IMR-90 (cell line): ENCODE data around the gene PVALEF. TPM values are rescaled to one million over a fixed set of nuclear protein-coding genes. Genes with fewer than 3 reads are reported as not detected.

ENCODE experiments used
- ATAC-seq: fragments of 200-7000 bp; cut with Tn5 transposase; 2 replicates; pipeline ENCODE4 v1.9.1; 2020; ENCODE audit warnings: low read depth, mild to moderate bottlenecking, moderate library complexity
- BruUV-seq: library from RNA; stranded (reverse); fragments of 400-500 nt; replicated peaks from 2 replicates; lab custom pipeline; 2021; lab: Mats Ljungman, UMichigan
- CTCF ChIA-PET: fragments of 300-600 bp; formaldehyde crosslinking; extraction: SDS; loops from one replicate; lab custom pipeline; 2021; ENCODE audit warnings: antibody characterized with exemption; lab: Yijun Ruan, JAX
- POLR2A ChIA-PET: fragments of 300-600 bp; sonication (Branson Sonifier 250); formaldehyde crosslinking; loops from one replicate; lab custom pipeline; 2022; ENCODE audit warnings: antibody characterized with exemption; ENCODE audit not compliant: unreplicated experiment; lab: Charles Lee
- DNase-seq: peaks from one replicate; pipeline ENCODE4 v3.0.0; 2013
- H2AFZ ChIP-seq: replicated peaks from 2 replicates; pipeline ENCODE3; 2013; ENCODE audit warnings: low read length, mild to moderate bottlenecking; ENCODE audit not compliant: poor library complexity
- H2AK5ac ChIP-seq: 2 replicates; pipeline ENCODE4 v1.6.1; 2013; ENCODE audit warnings: low read depth, low read length, inconsistent platforms
- H2AK9ac ChIP-seq: replicated peaks from 2 replicates; pipeline ENCODE3; 2013; ENCODE audit warnings: mild to moderate bottlenecking, low read depth, low read length, moderate library complexity; ENCODE audit not compliant: poor library complexity
- H2BK120ac ChIP-seq: 2 replicates; pipeline ENCODE4 v1.6.1; 2013; ENCODE audit warnings: low read depth, low read length, inconsistent platforms
- H2BK15ac ChIP-seq: 3 replicates; pipeline ENCODE4 v1.6.1; 2013; ENCODE audit warnings: low read depth, low read length, inconsistent platforms
- H2BK20ac ChIP-seq: 2 replicates; pipeline ENCODE4 v1.6.1; 2013; ENCODE audit warnings: low read depth, mild to moderate bottlenecking, inconsistent platforms, low read length, moderate library complexity
- H2BK5ac ChIP-seq: 2 replicates; pipeline ENCODE4 v1.6.1; 2013; ENCODE audit warnings: mild to moderate bottlenecking, low read depth, low read length, inconsistent platforms; ENCODE audit not compliant: poor library complexity, severe bottlenecking
- H3K14ac ChIP-seq: replicated peaks from 2 replicates; pipeline ENCODE4 v1.6.1; 2013; ENCODE audit warnings: low read depth, low read length, inconsistent platforms
- H3K18ac ChIP-seq: 2 replicates; pipeline ENCODE4 v1.6.1; 2013; ENCODE audit warnings: low read depth, low read length, control low read depth
- H3K23ac ChIP-seq: 2 replicates; pipeline ENCODE4 v1.6.1; 2013; ENCODE audit warnings: low read depth, low read length, inconsistent platforms
- H3K27ac ChIP-seq: 2 replicates; pipeline ENCODE4 v1.5.1; 2013; ENCODE audit warnings: mild to moderate bottlenecking, control low read depth, low read length; ENCODE audit not compliant: insufficient read depth
- H3K27me3 ChIP-seq: 2 replicates; pipeline ENCODE4 v1.6.1; 2013; ENCODE audit warnings: low read length; ENCODE audit not compliant: control insufficient read depth, insufficient read depth
- H3K36me3 ChIP-seq: 2 replicates; pipeline ENCODE4 v1.6.1; 2013; ENCODE audit warnings: low read length, mixed read lengths; ENCODE audit not compliant: control insufficient read depth, insufficient read depth
- H3K4ac ChIP-seq: 2 replicates; pipeline ENCODE4 v1.6.1; 2013; ENCODE audit warnings: low read depth, low read length, inconsistent platforms
- H3K4me1 ChIP-seq: 2 replicates; pipeline ENCODE4 v1.6.1; 2013; ENCODE audit warnings: low read length, mixed read lengths; ENCODE audit not compliant: control insufficient read depth, insufficient read depth
- H3K4me2 ChIP-seq: 2 replicates; pipeline ENCODE4 v1.6.1; 2013; ENCODE audit warnings: low read depth, mild to moderate bottlenecking, control low read depth, low read length, moderate library complexity
- H3K4me3 ChIP-seq: 2 replicates; pipeline ENCODE4 v1.5.1; 2013; ENCODE audit warnings: low read depth, mild to moderate bottlenecking, control low read depth, low read length, moderate library complexity; ENCODE audit not compliant: insufficient read depth
- H3K56ac ChIP-seq: 2 replicates; pipeline ENCODE4 v1.6.1; 2013; ENCODE audit warnings: low read length, inconsistent platforms; ENCODE audit not compliant: insufficient read depth; ENCODE audit errors: extremely low read depth
- H3K79me1 ChIP-seq, 2 experiments: 2 replicates each; pipeline ENCODE4 v1.6.1; 2013; ENCODE audit warnings: low read length in 2 of 2, inconsistent platforms in 1 of 2, low read depth in 1 of 2
- H3K9ac ChIP-seq: 2 replicates; pipeline ENCODE4 v1.6.1; 2013; ENCODE audit warnings: low read depth, low read length, control low read depth
- H3K9me1 ChIP-seq: 2 replicates; pipeline ENCODE4 v1.6.1; 2013; ENCODE audit warnings: low read length, inconsistent platforms; ENCODE audit not compliant: insufficient read depth
- H3K9me3 ChIP-seq: 2 replicates; pipeline ENCODE4 v1.6.1; 2013; ENCODE audit warnings: low read length; ENCODE audit not compliant: control insufficient read depth, insufficient read depth
- H4K20me1 ChIP-seq: 2 replicates; pipeline ENCODE4 v1.6.1; 2013; ENCODE audit warnings: low read length, inconsistent platforms; ENCODE audit not compliant: insufficient read depth
- H4K5ac ChIP-seq: 2 replicates; pipeline ENCODE4 v1.6.1; 2013; ENCODE audit warnings: mild to moderate bottlenecking, low read depth, low read length, control low read depth
- H4K8ac ChIP-seq, 2 experiments: 2 replicates each; pipeline ENCODE4 v1.6.1; 2013; ENCODE audit warnings: low read depth in 2 of 2, low read length in 2 of 2, control low read depth in 1 of 2, inconsistent platforms in 1 of 2
- H4K91ac ChIP-seq: 2 replicates; pipeline ENCODE4 v1.6.1; 2013; ENCODE audit warnings: low read depth, low read length, inconsistent platforms; ENCODE audit not compliant: insufficient read depth
- BHLHE40 ChIP-seq: fragments of 150-350 bp; IDR thresholded peaks from 2 replicates; pipeline ENCODE4 v1.6.1; 2016; ENCODE audit warnings: mild to moderate bottlenecking, low read depth, low read length
- CEBPB ChIP-seq: IDR thresholded peaks from 2 replicates; pipeline ENCODE4 v1.6.1; 2012; ENCODE audit warnings: low read depth, low read length, improper control_type of control experiment
- CHD1 ChIP-seq: IDR thresholded peaks from 2 replicates; pipeline ENCODE4 v1.6.1; 2012; ENCODE audit warnings: low read depth, low read length, improper control_type of control experiment
- FOS ChIP-seq: fragments of 150-350 bp; IDR thresholded peaks from 2 replicates; pipeline ENCODE4 v1.6.1; 2016; ENCODE audit warnings: low read depth, low read length
- MAFK ChIP-seq: IDR thresholded peaks from 2 replicates; pipeline ENCODE4 v1.6.1; 2012; ENCODE audit warnings: low read depth, low read length, improper control_type of control experiment
- MAZ ChIP-seq: IDR thresholded peaks from 2 replicates; pipeline ENCODE4 v1.6.1; 2012; ENCODE audit warnings: low read depth, mild to moderate bottlenecking, low read length, improper control_type of control experiment, moderate library complexity, borderline replicate concordance
- MXI1 ChIP-seq: IDR thresholded peaks from 2 replicates; pipeline ENCODE4 v1.6.1; 2012; ENCODE audit warnings: low read depth, mild to moderate bottlenecking, low read length, moderate library complexity, borderline replicate concordance
- NFE2L2 ChIP-seq: fragments of 150-350 bp; IDR thresholded peaks from 2 replicates; pipeline ENCODE4 v1.6.1; 2016; ENCODE audit warnings: low read depth, mild to moderate bottlenecking, low read length
- POLR2A ChIP-seq: IDR thresholded peaks from 2 replicates; pipeline ENCODE4 v1.6.1; 2012; ENCODE audit warnings: mild to moderate bottlenecking, low read depth, low read length
- RAD21 ChIP-seq: IDR thresholded peaks from 2 replicates; pipeline ENCODE4 v1.6.1; 2012; ENCODE audit warnings: low read length, improper control_type of control experiment
- RCOR1 ChIP-seq: IDR thresholded peaks from 2 replicates; pipeline ENCODE4 v1.6.1; 2012; ENCODE audit warnings: mild to moderate bottlenecking, low read length, improper control_type of control experiment; ENCODE audit not compliant: insufficient replicate concordance
- RFX5 ChIP-seq: IDR thresholded peaks from 2 replicates; pipeline ENCODE4 v1.8.0; 2012; ENCODE audit warnings: low read depth, mild to moderate bottlenecking, low read length, moderate library complexity
- SMC3 ChIP-seq: fragments of 150-350 bp; IDR thresholded peaks from 2 replicates; pipeline ENCODE4 v1.6.1; 2016; ENCODE audit warnings: low read depth, mild to moderate bottlenecking, antibody characterized with exemption, low read length, moderate library complexity
- USF2 ChIP-seq: fragments of 150-350 bp; IDR thresholded peaks from 2 replicates; pipeline ENCODE4 v1.6.1; 2017; ENCODE audit warnings: mild to moderate bottlenecking, antibody characterized with exemption, low read length, low read depth
- WGBS, 2 experiments: methylation state at CpG; one replicate each; pipeline versions ENCODE4 v1.1.5 to v1.1.7; 2013; ENCODE audit warnings: missing lambda C conversion rate in 2 of 2; ENCODE audit not compliant: insufficient read length in 1 of 2; ENCODE audit errors: extremely low coverage in 2 of 2; 5-methylcytosine and 5-hydroxymethylcytosine counted together
- dilution Hi-C: fragments of 300-500 bp; cut with HindIII; formaldehyde crosslinking; loops from one replicate; pipeline ENCODE4 v1.14.3; 2018; ENCODE audit warnings: low sequenced_read_pairs; ENCODE audit not compliant: unreplicated experiment
- in situ Hi-C: fragments of 300-500 bp; cut with MboI; formaldehyde crosslinking; loops from 3 replicates; pipeline ENCODE4 v1.14.3; 2019; ENCODE audit warnings: low sequenced_read_pairs, inconsistent platforms, mixed read lengths
- intact Hi-C: fragments of 100-400 bp; cut with micrococcal nuclease; formaldehyde crosslinking; loops from 2 replicates; pipeline ENCODE4 v1.10.0; 2022
- polyA plus RNA-seq, 3 experiments: library from polyadenylated mRNA; depleted of rRNA; stranded (reverse); fragments of >200 nt; gene quantifications; 2 replicates each; pipeline ENCODE4 v1.2.3, GENCODE V29; 2012; ENCODE audit warnings: low replicate concordance in 1 of 3
- total RNA-seq: library from RNA; depleted of rRNA; stranded (reverse); fragments of >200 nt; gene quantifications from 2 replicates; pipeline ENCODE4 v1.2.3, GENCODE V29; 2012
- TF ChIP-seq, protein P1 (sequence below): conservative IDR thresholded peaks from 2 replicates; pipeline ENCODE4 v1.5.1; 2012; ENCODE audit warnings: mild to moderate bottlenecking, low read depth, low read length, improper control_type of control experiment
- TF ChIP-seq, protein P2 (sequence below): fragments of 150-350 bp; IDR thresholded peaks from 2 replicates; pipeline ENCODE4 v1.6.1; 2016; ENCODE audit warnings: low read depth, mild to moderate bottlenecking, low read length, moderate library complexity, borderline replicate concordance

The PVALEF gene
- total and polyA plus RNA-seq, 2 of the 4 experiments (the other 2 are of a cell fraction) = not detected

GRCh38 chr17:81199482-81199830 lies 34.1 kb downstream of the PVALEF start:
- 91% methylated on average over 17 of the region's 18 CpGs; no CpG with 5 or more reads in 1 of the 2 experiments for WGBS, 2 experiments
- intact Hi-C loops = no loop called here

More at GRCh38 chr17:81199482-81199830, 34.1 kb downstream of the PVALEF start:
- dilution Hi-C loops (no loop called here), in situ Hi-C loops (no loop called here)
- Histone ChIP-seq H2BK20ac (no peak overlapping the region), H3K4ac (no peak overlapping the region), H3K27me3 (no peaks in the 10 kb centered on the region), H3K9me3 (no peaks in the 10 kb centered on the region), H2AFZ (no peak overlapping the region), H3K79me1 (no peaks in the 10 kb centered on the region), H3K9ac (no peak overlapping the region), H3K4me3 (no peak overlapping the region), H3K56ac (no peak overlapping the region), H2BK120ac (no peak overlapping the region), H3K36me3 (peaks cover 8% of the 10 kb centered on the region), H2BK5ac (no peak overlapping the region), H3K4me2 (no peak overlapping the region), H3K9me1 (no peaks in the 10 kb centered on the region), H4K20me1 (peaks cover 2% of the 10 kb centered on the region), H3K27ac (no peak overlapping the region), H3K4me1 (no peaks in the 10 kb centered on the region), H2AK5ac (no peak overlapping the region), H4K8ac (no peak overlapping the region), H3K14ac (no peak overlapping the region), H2BK15ac (no peak overlapping the region), H4K5ac (no peak overlapping the region), H3K18ac (no peak overlapping the region), H3K23ac (no peak overlapping the region), H2AK9ac (no peak overlapping the region), H4K91ac (no peak overlapping the region)
- CTCF ChIA-PET = no interaction called here
- ATAC-seq = no peak
- BruUV-seq = no TSS peak
- no peak for DNase-seq
- TF ChIP-seq MAFK (no peak), USF2 (no peak), SMC3 (no peak), BHLHE40 (no peak), MXI1 (no peak), NFE2L2 (no peak), CEBPB (no peak), CHD1 (no peak), RCOR1 (no peak), POLR2A (no peak), MAZ (no peak), RFX5 (no peak), RAD21 (no peak), FOS (no peak)
- TF ChIP-seq, protein P1, sequence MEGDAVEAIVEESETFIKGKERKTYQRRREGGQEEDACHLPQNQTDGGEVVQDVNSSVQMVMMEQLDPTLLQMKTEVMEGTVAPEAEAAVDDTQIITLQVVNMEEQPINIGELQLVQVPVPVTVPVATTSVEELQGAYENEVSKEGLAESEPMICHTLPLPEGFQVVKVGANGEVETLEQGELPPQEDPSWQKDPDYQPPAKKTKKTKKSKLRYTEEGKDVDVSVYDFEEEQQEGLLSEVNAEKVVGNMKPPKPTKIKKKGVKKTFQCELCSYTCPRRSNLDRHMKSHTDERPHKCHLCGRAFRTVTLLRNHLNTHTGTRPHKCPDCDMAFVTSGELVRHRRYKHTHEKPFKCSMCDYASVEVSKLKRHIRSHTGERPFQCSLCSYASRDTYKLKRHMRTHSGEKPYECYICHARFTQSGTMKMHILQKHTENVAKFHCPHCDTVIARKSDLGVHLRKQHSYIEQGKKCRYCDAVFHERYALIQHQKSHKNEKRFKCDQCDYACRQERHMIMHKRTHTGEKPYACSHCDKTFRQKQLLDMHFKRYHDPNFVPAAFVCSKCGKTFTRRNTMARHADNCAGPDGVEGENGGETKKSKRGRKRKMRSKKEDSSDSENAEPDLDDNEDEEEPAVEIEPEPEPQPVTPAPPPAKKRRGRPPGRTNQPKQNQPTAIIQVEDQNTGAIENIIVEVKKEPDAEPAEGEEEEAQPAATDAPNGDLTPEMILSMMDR = no peak
- TF ChIP-seq, protein P2, sequence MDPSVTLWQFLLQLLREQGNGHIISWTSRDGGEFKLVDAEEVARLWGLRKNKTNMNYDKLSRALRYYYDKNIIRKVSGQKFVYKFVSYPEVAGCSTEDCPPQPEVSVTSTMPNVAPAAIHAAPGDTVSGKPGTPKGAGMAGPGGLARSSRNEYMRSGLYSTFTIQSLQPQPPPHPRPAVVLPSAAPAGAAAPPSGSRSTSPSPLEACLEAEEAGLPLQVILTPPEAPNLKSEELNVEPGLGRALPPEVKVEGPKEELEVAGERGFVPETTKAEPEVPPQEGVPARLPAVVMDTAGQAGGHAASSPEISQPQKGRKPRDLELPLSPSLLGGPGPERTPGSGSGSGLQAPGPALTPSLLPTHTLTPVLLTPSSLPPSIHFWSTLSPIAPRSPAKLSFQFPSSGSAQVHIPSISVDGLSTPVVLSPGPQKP = no peak
- POLR2A ChIA-PET = no interaction called here
